Hematopoietic multipotent progenitor cell treated with erythropoietin and hydrocortisone succinate and interleukin-3 and kit ligand, for 15 days (in vitro differentiated cells): ENCODE data around the gene CCDC175.

ENCODE experiments used
- DNase-seq: peaks from one replicate; pipeline ENCODE4 v3.0.0-alpha.2; 2015; ENCODE audit warnings: low spot score

The CCDC175 gene

GRCh38 chr14:59576332-59577294 lies at the start of gene CCDC175:
Gene CCDC175 (minus strand): TSS chr14:59576812. CDS start chr14:59576775, 37 bp downstream.
- DNase-seq = peak; percentile 80

GRCh38 chr14:59622631-59623030 lies 46.0 kb upstream of the CCDC175 start:
- DNase-seq = no peak

DNA sequence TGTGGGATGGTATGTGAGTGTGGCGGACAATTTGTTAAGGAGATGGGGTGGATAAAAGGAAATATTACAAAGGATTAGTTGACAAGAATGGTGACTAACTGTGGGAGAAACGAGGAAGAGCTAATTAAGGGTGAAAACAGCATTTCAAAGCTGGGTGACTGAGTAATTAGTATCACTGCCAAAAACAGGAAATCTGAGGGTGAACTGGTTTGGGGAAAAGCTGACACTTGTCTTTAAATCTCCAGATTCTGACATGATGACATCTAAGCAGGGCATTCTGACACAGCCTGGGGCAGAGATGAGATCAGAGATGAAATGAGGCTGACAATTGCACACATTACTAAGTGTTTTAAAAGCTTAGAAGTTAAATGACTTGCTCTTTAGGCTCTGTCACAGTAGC lies 42.4 kb upstream of the CCDC175 start:
- no peak for DNase-seq

DNA sequence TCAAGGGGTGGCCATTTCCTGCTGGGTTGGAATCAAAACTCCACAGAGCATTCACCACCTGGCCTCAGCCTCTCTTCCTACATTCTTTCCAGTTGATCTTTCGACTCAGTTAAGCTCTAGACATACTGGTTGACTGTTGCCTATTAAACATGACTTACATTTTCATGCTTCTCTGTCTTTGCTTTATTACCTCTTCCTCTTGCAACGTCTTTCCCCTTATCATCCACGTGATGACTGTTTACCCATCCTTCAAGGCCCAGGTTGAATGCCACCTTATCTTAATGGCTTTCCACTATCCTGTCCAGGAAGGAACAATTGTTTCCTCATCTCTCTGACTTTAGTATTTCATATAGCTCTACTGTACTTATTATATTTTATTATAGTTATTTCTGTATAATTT lies 24.4 kb upstream of the CCDC175 start:
- no peak for DNase-seq

- no peak for DNase-seq
Measured at GRCh38 chr14:59600211-59600945, 23.8 kb upstream of the CCDC175 start.

DNA sequence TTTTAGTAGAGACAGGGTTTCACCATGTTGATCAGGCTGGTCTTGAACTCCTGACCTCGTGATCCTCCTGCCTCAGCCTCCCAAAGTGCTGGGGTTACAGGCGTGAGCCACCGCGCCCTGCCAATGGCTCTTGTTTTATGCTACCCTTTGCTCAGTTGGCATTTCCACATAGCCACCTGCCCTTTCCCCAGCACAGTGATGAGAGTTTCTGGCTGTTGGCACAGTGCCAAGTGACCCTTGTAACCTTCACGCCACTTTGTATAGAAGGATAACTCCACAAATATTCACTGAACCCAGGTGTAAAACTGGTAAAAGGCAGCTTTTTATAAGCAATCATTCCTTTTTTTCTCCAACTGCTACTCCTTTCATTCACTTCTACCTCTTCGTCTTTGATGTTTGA lies 18.5 kb upstream of the CCDC175 start:
- no peak for DNase-seq

DNA sequence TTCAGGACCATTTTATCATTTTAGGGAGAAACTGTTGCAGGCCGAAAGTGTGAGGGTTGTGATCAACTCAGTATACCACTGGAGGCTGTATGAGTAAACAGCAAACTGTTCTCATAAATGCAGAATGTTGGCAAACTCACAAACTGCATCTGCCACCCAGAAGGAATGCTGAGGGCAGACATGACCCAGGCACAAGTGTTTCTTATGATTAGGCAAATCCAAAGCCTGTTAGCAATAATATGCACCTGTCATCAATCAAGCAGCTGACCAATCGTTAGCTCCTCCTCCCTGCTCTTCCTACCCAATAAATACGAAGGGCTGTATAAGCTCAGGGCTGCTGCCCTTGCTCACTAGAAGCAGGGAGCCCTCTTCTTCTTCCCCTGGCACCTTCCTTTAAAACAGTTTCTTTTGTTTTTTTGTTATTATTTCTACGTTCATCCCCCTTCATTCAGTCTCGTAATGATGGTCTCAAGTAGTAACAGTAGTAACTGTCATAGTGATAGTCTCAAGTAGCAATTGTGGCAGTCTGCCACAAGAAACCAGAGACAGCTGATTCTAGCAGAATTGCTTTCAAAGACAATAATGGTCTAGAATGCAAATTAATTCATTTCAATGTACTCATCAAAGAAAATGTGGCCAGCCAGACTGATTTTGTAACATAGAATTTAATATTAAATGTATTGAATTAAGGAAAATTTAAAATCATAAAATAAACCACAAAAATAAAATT lies 15.2 kb upstream of the CCDC175 start:
- DNase-seq = no peak

- DNase-seq = no peak
Measured at GRCh38 chr14:59588101-59588500, 11.5 kb upstream of the CCDC175 start.

- DNase-seq = no peak
Measured at GRCh38 chr14:59585891-59586554, 9.4 kb upstream of the CCDC175 start.

- no peak for DNase-seq
Measured at GRCh38 chr14:59583755-59584154, 7.1 kb upstream of the CCDC175 start.

GRCh38 chr14:59582845-59583509 lies 6.4 kb upstream of the CCDC175 start:
- no peak for DNase-seq

DNA sequence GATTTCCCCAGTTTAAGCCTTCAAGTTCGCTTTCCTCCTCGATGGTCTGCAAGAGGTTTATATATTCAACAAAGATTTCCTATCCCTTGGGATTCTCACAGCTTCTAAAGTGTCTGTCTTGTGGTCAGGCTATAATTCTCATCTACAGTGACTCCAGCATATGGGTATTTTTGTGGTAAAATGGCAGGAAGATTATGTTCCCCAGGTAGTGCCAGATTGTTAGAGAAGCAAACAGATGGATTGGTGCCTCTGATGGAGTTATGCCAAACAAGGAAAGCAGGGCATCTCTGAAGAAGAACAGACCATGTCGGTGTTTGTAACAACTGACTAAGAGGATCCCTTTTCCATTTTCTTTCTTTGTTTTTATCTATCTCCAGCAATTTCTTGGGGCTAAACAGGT lies 5.5 kb upstream of the CCDC175 start:
- DNase-seq = no peak

GRCh38 chr14:59580911-59581310 lies 4.3 kb upstream of the CCDC175 start:
- DNase-seq = no peak

DNA sequence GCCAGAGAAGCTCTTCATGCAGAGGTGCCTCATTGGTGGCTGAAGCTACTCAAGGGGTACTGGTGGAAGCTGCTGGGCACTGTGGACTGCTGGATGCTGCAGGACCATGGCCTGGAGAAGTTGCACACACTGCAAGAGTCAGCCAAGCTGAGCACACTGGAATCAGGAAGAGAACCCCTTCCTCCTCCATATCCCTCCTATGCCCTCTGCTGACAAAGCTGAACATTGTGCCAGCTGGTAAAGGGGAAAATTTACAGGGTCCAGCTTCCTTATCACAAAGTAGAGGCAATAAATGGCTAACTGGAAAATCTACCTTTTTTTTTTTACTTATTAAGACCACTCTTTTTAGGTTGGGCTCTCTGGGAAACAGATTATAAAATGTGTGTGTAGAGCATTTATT lies 6.5 kb downstream of the CCDC175 start:
- DNase-seq = no peak

DNA sequence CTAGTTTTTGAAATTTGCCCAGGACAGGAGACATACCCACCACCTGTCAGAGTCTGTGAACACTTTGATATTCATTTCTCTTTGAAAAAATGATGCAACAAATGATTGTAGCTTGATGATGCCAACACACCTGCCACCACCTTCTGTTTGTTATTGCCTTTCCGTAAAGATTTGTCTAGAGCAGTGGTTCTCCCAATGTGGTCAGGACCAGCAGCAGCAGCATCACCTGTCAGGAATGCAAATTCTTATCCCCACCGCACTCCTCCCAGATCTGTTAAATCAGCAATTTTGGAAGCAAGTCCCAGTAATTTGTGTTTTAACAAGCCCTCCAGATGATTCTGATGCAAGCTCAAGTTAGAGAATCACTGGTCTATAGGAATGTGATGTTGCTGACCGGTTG lies 9.9 kb downstream of the CCDC175 start:
- DNase-seq = no peak

DNA sequence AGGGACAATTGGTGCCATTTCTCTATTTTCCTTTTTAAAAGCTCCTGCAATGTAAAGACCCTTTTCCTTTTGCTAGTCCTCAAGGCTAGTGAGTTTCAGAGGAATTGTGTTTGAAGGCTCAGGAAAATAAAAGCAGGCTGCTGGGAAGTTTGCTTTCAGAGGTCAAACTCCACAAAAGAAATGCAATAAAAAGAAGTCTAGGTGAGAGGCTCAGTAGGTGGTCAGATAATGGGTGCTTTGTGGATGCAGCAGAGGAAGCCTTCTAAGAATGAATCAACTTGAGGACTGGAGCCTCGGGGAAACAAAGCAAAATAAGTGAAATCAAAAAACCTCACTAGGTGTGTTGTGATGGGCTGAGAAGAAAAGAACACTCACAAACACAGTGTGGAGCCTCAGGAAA lies 10.3 kb downstream of the CCDC175 start:
- DNase-seq = no peak

DNA sequence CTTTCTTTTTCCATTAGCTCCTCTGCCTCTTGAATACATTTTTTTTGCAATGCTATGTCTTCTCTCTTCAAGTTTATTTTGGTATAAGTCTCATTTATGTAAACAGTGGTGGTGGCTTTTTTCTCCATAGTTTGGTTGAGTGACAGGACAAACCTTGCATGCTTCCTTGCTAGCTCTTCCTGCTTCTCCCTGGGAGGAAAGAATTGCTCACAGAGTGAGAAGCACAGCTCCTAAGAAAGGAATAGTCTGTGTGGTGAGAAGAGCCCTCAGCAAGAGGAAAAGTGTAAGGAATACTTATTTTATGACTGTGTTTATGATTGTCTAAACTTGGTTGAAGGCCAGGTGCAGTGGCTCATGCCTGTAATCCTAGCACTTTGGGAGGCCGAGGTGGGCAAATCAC lies 11.5 kb downstream of the CCDC175 start:
- DNase-seq = no peak

DNA sequence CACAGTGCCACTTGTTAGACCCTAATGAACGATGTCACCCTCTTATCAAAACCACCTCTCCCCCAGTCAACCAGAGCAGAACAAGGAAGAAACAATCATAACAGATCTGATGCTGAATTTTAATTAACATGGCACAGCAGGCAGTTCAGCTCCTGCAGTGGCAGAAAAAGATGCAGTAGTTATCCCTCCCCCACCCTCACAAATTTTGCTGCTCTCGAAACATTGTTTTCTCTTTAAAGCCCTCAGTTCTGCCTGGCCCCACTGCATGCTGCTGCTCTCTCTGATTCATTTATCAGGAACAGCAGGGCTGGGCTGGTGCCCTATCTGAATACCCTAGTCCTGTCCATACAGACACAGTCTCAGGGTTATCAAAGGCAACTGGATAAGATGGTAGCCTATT lies 12.2 kb downstream of the CCDC175 start:
- no peak for DNase-seq

DNA sequence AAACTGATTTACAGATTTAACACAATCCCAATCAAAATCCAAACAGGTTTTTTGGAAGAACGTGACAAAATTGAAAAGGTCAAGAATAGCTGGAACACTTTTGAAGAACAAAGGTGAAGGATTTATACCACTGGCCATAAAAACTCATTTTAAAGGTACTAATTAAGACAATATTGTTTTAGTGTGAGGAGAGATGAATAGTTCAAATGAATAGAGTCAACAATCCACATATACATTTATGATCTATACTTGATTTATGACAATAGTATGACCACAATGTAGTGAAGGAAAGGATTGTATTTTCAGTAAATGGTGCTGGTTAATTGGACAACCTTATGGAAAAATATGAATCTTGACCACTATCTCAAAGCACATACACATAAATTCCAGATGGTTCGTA lies 29.3 kb downstream of the CCDC175 start:
- no peak for DNase-seq

- DNase-seq = no peak
Measured at GRCh38 chr14:59543873-59544272, 32.7 kb downstream of the CCDC175 start.

DNA sequence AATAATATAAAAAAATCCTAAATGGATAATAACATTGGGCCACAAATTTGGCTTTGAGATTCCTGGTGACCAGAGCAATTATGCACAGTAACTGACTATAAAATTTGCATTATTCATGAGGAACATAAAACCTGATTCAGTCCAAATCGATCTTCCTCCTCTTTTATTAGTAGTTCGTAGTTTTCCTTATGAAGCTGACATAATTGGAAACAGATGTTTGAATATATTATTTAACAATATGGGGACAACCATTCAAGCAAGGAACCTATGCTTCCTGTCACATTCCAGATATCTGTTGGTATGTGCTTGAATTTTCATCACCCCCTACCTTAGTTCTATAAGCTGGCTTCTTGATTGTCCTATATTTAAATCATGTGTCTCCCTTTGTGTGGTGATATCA lies 34.9 kb downstream of the CCDC175 start:
- no peak for DNase-seq
